ENCODE results near the gene ISL2. TPM values are rescaled to one million over a fixed set of nuclear protein-coding genes. Genes with fewer than 3 reads are reported as not detected.
"Not testable (repeated sequence)": the region's sequence is repeated elsewhere in the genome, so short reads cannot be mapped to it uniquely, and the experiment has no call there.

Gene ISL2
- 10 to 100 TPM in 1 of 4 donors, under 1 TPM in 1, not detected in 2; 0.67 to 11.6 TPM for total RNA-seq

GRCh38 chr15:76336254-76337058 lies at the start of gene ISL2:
Gene ISL2 (plus strand): TSS chr15:76336773. CDS start chr15:76336884, 111 bp downstream.
- H3K36me3 ChIP-seq, result no peaks in the 10 kb centered on the region
- peak within 1 kb of the TSS; percentile 42 to 76 (median 50) for H3K27ac ChIP-seq
- no peak for TF ChIP-seq CTCF (IDR thresholded peaks at IDR 0.05)
- TF ChIP-seq POLR2A (IDR thresholded peaks at IDR 0.05), result no peak
- H3K4me1 ChIP-seq, result peaks cover 4 to 57% (median 40%) of the 10 kb centered on the region in 4 donors
- peaks cover 0 to 65% of the 10 kb centered on the region in 2 donors for H3K27me3 ChIP-seq
- peak within 1 kb of the TSS; percentile 19 to 43 (median 38) for H3K4me3 ChIP-seq
- peak; percentile 68 to 89 (median 72) for DNase-seq
- H3K9me3 ChIP-seq, result peaks cover 0 to 9% (median 0%) of the 10 kb centered on the region in 4 donors

GRCh38 chr15:76289582-76289981 lies 47.0 kb upstream of the ISL2 start:
- DNase-seq, result no peak
- Histone ChIP-seq H3K4me3 (no peak overlapping the region), H3K36me3 (peaks cover 0 to 26% (median 0%) of the 10 kb centered on the region in 3 donors), H3K27me3 (no peaks in the 10 kb centered on the region), H3K27ac (no peak overlapping the region), H3K4me1 (peaks cover 0 to 5% (median 0%) of the 10 kb centered on the region in 4 donors), H3K9me3 (no peaks in the 10 kb centered on the region)
- no peak for TF ChIP-seq CTCF (IDR thresholded peaks at IDR 0.05)
- no peak for TF ChIP-seq POLR2A (IDR thresholded peaks at IDR 0.05)

GRCh38 chr15:76293361-76293760 lies 43.2 kb upstream of the ISL2 start:
- Histone ChIP-seq H3K36me3 (peaks cover 0 to 5% (median 0%) of the 10 kb centered on the region in 3 donors), H3K4me3 (no peak overlapping the region), H3K27ac (no peak overlapping the region), H3K4me1 (peaks cover 0 to 2% (median 0%) of the 10 kb centered on the region in 4 donors), H3K27me3 (no peaks in the 10 kb centered on the region), H3K9me3 (no peaks in the 10 kb centered on the region)
- TF ChIP-seq POLR2A (IDR thresholded peaks at IDR 0.05) (no peak), CTCF (IDR thresholded peaks at IDR 0.05) (no peak)
- no peak for DNase-seq

GRCh38 chr15:76294463-76294862 lies 42.1 kb upstream of the ISL2 start:
- DNase-seq, H3K27ac ChIP-seq, H3K9me3 ChIP-seq, H3K36me3 ChIP-seq, H3K27me3 ChIP-seq, H3K4me1 ChIP-seq, H3K4me3 ChIP-seq: not testable (repeated sequence)

GRCh38 chr15:76296849-76297248 lies 39.7 kb upstream of the ISL2 start:
- Histone ChIP-seq H3K9me3 (no peaks in the 10 kb centered on the region), H3K27me3 (no peaks in the 10 kb centered on the region), H3K27ac (no peak overlapping the region), H3K4me1 (peaks cover 0 to 6% (median 0%) of the 10 kb centered on the region in 4 donors), H3K36me3 (no peaks in the 10 kb centered on the region), H3K4me3 (no peak overlapping the region)
- no peak for DNase-seq
- TF ChIP-seq CTCF (IDR thresholded peaks at IDR 0.05), result no peak
- no peak for TF ChIP-seq POLR2A (IDR thresholded peaks at IDR 0.05)

GRCh38 chr15:76297951-76298350 lies 38.6 kb upstream of the ISL2 start:
- H3K4me1 ChIP-seq, H3K27ac ChIP-seq, DNase-seq, H3K36me3 ChIP-seq, H3K4me3 ChIP-seq, H3K9me3 ChIP-seq, H3K27me3 ChIP-seq: not testable (repeated sequence)

All from Peyer's patch (tissue), 4 donors.